Purkinje cell (primary cell): ENCODE results near the gene KNL1. TPM values are rescaled to one million over a fixed set of nuclear protein-coding genes. Genes with fewer than 3 reads are reported as not detected.

Experiments used
- polyA plus RNA-seq: library from polyadenylated mRNA; unstranded; fragments of >200 nt; fragmentation: Nextera tagmentation; gene quantifications from 2 replicates; pipeline ENCODE4 v1.2.1, GENCODE V29; 2014

The KNL1 gene
- not detected in 2 replicates for polyA plus RNA-seq

GRCh38 chr15:40593588-40594428 lies at the start of gene KNL1:
KNL1 (plus strand) TSS chr15:40594249; CDS start chr15:40602932, 8,683 bp downstream.

GRCh38 chr15:40564591-40565332 lies 29.3 kb upstream of the KNL1 start, which contains the start of gene CCDC32:
CCDC32 (minus strand) TSS chr15:40565042; CDS start chr15:40563015, 2,027 bp downstream.

GRCh38 chr15:40569129-40569953 lies 24.7 kb upstream of the KNL1 start, which contains the start of gene RPUSD2:
RPUSD2 (plus strand) TSS chr15:40569299; CDS start chr15:40569338, 39 bp downstream.

GRCh38 chr15:40694688-40695468 lies 100.8 kb downstream of the KNL1 start, which contains the start of gene RAD51:
RAD51 (plus strand) TSS chr15:40695174; CDS start chr15:40698759, 3,585 bp downstream.

Other genes with a start within 250 kb of the KNL1 start
- not detected in 2 replicates for gene PHGR1, start 243.2 kb upstream of the KNL1 start, polyA plus RNA-seq
- 12.3 and 15.7 TPM in 2 replicates for gene DISP2, start 236.0 kb upstream of the KNL1 start, polyA plus RNA-seq
- 9.6 and 11.4 TPM in 2 replicates for gene KNSTRN, start 211.5 kb upstream of the KNL1 start, polyA plus RNA-seq
- gene IVD, start 188.5 kb upstream of the KNL1 start, polyA plus RNA-seq: 2.9 and 9.9 TPM in 2 replicates
- 0.38 and 0.83 TPM in 2 replicates for gene BAHD1, start 153.3 kb upstream of the KNL1 start, polyA plus RNA-seq
- gene CHST14, start 123.3 kb upstream of the KNL1 start, polyA plus RNA-seq: not detected in 2 replicates
- gene CCDC32, start 29.2 kb upstream of the KNL1 start, polyA plus RNA-seq: 23.8 and 38.7 TPM in 2 replicates
- gene RPUSD2, start 24.9 kb upstream of the KNL1 start, polyA plus RNA-seq: 2.1 and 5.3 TPM in 2 replicates
- gene RAD51, start 100.9 kb downstream of the KNL1 start, polyA plus RNA-seq: 2.2 TPM in 1 of 2 replicates, not detected in the other
- 22.7 and 31.4 TPM in 2 replicates for gene RMDN3, start 161.0 kb downstream of the KNL1 start, polyA plus RNA-seq
- gene GCHFR, start 169.8 kb downstream of the KNL1 start, polyA plus RNA-seq: 80.5 and 108 TPM in 2 replicates
- 0.21 TPM in 1 of 2 replicates, not detected in the other for gene C15orf62, start 175.7 kb downstream of the KNL1 start, polyA plus RNA-seq
- gene ZFYVE19, start 212.8 kb downstream of the KNL1 start, polyA plus RNA-seq: 1.5 and 2.9 TPM in 2 replicates
- 11.7 and 25.3 TPM in 2 replicates for gene DNAJC17, start 213.2 kb downstream of the KNL1 start, polyA plus RNA-seq
- gene PPP1R14D, start 234.5 kb downstream of the KNL1 start, polyA plus RNA-seq: not detected in 2 replicates
- not detected in 2 replicates for gene SPINT1, start 249.8 kb downstream of the KNL1 start, polyA plus RNA-seq